K562 (cell line): ENCODE data around the gene MEF2D.

Source experiments
- CTCF ChIP-seq, 3 experiments: IDR thresholded peaks in 2 of 3; conservative IDR thresholded peaks in 1 of 3; 2 replicates each; pipeline ENCODE4 v1.5.1; 2011 to 2012; ENCODE audit warnings: low read length in 3 of 3, mild to moderate bottlenecking in 3 of 3, control low read depth in 2 of 3, improper control_type of control experiment in 1 of 3, inconsistent platforms in 1 of 3, low read depth in 1 of 3, mixed read lengths in 1 of 3, moderate library complexity in 1 of 3; ENCODE audit not compliant: insufficient read depth in 2 of 3
- TF ChIP-seq, protein P1 (sequence below): sonication (generic); formaldehyde crosslinking; IDR thresholded peaks from 2 replicates; pipeline ENCODE4 v1.8.0; 2023; ENCODE audit warnings: mild to moderate bottlenecking, missing genetic modification reagents

GRCh38 chr1:156525071-156525501 lies 24.5 kb upstream of the MEF2D start:
- TF ChIP-seq, protein P1, sequence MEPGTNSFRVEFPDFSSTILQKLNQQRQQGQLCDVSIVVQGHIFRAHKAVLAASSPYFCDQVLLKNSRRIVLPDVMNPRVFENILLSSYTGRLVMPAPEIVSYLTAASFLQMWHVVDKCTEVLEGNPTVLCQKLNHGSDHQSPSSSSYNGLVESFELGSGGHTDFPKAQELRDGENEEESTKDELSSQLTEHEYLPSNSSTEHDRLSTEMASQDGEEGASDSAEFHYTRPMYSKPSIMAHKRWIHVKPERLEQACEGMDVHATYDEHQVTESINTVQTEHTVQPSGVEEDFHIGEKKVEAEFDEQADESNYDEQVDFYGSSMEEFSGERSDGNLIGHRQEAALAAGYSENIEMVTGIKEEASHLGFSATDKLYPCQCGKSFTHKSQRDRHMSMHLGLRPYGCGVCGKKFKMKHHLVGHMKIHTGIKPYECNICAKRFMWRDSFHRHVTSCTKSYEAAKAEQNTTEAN (CRISPR knock-in tag) = no peak
- no peak for TF ChIP-seq CTCF (IDR thresholded peaks at IDR 0.05 in 2 of 3, conservative IDR thresholded peaks at IDR 0.05 in 1 of 3; ENCODE audit: insufficient read depth in 2 of 3, low read depth in 1 of 3, low read length in 3 of 3)
